ENCODE data around the gene ZBTB20.

ZBTB20 gene

DNA sequence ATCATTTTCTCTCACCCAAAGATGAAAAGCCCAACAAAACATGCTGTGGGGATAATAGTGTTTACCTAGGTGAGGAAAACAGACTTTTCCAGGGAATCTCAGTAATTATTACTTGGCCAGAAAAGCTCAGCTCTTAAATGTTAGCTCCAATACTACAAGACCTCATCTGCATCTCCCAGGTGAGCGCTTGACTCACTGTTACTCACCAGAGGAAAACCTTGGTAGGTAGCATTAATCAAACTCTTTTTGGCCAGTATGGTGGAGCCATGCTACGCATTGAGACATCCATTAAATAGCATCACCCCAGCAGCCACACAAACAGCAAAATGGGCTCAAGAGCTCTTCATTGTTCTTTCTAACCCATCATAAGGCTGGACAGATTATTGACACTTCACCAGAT is 754.3 kb downstream of the ZBTB20 start:
- DNase-seq = no peak

DNA sequence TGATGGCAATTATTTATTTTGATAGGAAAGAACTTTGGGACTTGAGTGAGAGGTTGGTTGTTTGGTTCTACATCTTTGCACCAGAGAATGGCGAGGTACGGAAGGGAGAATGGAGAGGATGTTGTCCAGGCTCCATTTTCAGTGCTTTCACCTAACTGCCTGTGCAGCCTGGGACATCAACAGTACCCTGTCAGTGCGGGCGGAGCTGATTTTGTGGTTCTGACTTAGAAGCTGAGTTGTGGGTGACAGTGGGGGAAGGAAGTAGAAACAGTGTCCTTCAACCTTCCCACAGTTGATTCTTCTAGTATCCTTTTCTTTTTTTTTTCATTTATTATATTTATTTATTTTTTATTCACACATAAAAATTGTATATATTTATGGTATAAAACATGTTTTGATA is 757.9 kb downstream of the ZBTB20 start:
- DNase-seq = no peak

DNA sequence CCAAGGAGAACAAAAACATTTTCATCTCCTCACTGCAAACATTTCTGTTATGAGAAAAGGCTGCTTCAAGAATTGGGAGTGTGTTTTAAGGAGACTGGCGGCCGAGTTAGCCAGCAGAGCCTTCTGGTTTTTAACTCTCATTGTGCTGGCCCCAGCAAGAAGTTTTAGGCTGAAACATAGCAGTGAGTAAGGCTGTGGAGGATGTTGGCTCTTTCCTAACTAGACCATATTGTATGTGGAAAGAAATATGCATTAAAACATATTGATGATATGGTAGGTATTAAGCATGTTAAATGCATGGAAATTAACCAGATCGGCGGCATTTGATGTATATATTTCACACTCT is 762.6 kb downstream of the ZBTB20 start:
- no peak for DNase-seq

GRCh38 chr3:114383875-114384557 is 763.1 kb downstream of the ZBTB20 start:
- peak; percentile 39 to 83 for DNase-seq

GRCh38 chr3:114380233-114380651 is 766.8 kb downstream of the ZBTB20 start:
- DNase-seq = no peak

- no peak for DNase-seq
Observed at GRCh38 chr3:114379266-114379665, 767.8 kb downstream of the ZBTB20 start.

- no peak for DNase-seq
Observed at GRCh38 chr3:114378760-114379159, 768.3 kb downstream of the ZBTB20 start.

DNA sequence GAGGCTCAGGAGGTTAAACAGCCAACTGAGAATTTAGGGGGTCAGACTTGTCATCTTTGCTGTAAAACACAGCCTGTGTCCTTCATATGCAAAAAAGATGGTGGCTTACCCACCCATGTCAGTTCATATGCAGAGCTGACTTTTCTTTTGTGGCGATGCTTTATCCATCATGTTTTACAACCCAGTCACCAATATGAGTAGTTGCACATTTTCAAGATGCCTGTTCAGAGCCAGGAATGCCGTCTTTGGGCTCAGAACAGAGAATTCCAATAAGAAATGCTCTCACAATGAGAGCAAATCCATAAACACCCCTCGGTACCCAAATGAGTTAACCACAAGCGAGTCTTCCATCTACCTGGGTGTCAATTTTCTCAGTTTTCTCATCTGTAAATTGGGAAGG is 769.7 kb downstream of the ZBTB20 start:
- no peak for DNase-seq

DNA sequence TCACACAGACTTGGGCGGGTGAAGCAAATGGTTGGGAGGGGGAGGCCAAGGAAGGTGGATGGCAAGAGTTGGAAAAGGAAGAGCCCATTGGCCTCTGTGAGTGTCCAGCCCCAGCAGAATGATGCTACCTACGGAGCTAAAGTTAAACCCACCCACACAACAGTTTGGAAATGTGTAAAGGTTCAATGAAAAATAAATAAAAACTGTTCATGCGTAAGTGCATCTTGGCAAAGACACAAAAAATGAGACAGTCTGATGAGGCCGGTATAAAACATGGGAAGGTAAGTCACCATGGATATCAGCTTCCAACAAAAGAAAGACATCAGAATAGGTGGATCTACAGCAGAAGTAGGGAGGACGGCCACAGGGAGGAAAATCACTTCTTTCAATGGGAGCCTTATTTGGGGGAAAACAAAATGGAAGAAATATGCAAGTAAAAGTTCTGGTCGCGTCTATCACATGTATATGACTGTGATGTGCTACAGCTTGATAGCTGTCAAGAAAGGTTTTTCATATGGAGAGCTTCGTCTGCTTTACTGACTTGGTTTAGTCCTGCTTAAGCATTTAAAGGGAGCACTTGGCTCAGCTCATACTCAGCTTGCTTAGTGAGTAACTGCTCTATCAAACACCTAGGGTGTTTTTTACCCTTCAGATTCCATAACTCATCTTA is 770.4 kb downstream of the ZBTB20 start:
- DNase-seq = no peak

GRCh38 chr3:114375608-114376421 is 771.3 kb downstream of the ZBTB20 start:
- no peak for DNase-seq

DNA sequence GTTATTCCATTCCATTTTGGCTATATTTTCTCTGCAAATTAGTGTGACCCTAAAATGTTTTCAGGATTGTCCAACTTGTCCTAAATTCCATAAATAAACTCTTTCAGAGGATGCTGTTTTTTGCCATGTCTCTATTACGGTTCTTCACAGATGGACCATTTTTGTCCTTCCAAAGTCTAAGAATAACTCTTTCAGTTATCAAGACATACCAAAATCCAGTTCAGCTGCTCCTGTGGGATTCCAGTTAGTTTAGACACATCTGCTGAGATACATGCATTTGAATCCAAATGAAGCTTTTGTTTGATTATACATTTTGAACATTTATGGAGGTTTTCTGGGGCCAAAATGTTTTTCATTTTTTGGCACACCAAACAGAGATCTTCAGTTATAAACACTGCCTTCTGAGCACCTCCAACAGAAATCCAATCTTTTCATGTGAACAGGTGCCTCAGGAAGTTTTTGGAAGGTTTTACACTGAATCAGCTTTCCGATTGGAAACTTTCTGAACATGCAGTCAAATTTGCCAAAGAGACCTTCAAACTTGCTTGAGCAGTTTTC is 772.6 kb downstream of the ZBTB20 start:
- no peak for DNase-seq

GRCh38 chr3:114370537-114371174 is 776.4 kb downstream of the ZBTB20 start:
- DNase-seq = no peak

- DNase-seq = no peak
Observed at GRCh38 chr3:114365909-114366308, 781.2 kb downstream of the ZBTB20 start.

DNA sequence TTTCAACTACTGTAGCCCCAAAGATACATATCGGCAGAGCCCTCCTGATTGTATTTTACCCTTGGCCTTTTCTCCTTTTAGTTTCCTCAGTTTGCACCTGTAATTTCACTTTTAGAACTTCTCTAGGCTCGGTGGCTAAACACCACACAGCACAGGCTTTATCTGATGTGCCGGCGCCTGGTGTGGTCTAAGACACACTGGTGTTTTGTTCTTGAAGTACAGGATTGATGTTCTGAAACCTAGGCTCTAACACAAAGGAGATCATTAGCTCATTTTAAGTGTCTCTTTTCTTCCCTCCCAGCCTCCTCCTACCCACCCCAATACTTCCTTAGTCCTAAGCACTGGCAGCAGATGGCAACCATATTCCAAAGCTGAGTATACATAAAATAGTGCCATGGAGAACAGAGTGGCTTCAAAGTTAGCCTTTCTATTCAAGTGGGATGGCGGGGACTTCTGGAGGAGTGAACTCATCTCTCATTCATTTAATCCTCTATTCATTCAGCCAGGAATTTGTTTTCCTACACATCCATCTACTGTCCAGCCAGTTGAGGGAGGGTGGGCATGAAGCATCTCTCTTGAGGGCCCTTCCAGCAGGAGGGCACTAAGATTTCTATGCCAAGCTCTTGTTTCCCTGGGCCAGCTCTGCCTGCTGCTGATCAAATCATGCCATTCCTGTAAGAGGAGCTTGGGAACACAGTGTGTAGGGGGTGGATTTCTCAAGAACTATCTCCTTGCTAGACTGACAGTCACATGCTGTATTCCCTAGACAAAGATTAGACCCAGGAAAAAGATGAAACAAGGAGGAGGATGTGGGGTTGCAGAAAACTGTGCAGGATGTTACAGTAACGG is 782.1 kb downstream of the ZBTB20 start:
- no peak for DNase-seq

DNA sequence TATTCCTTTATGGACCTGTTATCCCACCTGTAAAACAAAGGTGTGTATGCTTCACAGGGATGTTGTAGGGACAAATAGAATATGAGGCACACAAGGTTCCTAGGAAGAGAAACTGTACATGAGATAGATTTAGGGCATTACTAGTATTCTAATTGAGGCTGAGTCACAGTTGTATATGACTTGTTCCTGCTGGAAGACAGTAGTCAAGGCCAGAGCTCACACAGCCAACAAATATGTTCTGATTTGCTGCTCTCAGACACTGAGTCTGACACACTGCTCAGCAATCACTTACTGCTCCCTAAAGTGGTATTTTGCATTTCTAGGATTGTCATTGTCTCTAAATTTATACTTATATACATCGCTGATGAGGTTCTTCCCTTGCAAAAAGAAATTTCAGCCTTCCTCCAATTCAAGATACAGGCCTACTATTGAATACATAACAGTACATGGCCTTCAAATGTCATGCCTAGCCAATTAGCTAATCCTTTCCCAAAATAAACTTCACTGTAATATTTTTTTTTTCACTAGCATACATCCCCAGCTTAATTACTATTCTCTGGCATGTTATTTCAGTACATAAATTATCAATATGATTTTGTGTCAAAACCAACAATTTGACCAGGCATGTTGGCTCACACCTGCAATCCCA is 783.4 kb downstream of the ZBTB20 start:
- DNase-seq = no peak

DNA sequence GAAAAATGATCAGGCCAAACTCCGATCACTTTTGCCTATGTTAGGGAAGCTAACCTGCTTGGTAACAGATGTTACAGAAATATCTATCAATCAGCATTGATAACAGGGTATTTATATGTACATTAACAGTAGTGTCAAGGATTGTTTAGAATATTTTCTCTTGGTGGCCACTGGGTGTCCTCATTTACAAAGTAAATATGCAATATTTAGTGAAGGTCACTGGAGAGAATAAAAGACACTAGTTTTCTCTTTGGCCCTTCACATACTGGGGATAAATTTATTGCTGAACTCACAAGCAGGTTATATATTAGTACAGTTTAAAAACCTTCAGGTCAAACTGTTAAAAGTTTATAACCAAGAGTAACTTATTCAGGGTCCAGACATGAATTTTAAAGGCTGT is 784.3 kb downstream of the ZBTB20 start:
- DNase-seq = peak; percentile 5 to 8

GRCh38 chr3:114361391-114361790 is 785.7 kb downstream of the ZBTB20 start:
- DNase-seq = no peak

- DNase-seq = no peak
Observed at GRCh38 chr3:114356525-114356924, 790.6 kb downstream of the ZBTB20 start.

DNA sequence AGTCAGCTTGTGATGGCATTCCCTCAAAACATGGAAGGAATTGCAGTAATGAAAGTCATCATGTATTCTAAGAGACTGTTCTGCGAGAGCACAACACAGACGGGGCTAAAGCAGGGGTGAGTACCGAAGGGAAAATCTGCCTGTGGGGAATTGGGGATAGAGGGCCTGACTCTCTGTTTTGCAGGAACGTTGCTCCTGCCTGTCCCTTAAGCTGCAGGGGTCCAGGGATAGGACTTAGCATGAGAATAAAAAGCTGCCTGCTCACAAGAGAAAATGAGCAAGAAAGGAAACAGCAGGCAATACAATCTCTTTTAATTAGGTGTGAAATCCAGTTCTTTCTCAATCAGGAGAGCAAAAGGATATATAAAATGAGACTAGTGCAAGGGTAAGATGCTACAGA is 791.0 kb downstream of the ZBTB20 start:
- DNase-seq = no peak

DNA sequence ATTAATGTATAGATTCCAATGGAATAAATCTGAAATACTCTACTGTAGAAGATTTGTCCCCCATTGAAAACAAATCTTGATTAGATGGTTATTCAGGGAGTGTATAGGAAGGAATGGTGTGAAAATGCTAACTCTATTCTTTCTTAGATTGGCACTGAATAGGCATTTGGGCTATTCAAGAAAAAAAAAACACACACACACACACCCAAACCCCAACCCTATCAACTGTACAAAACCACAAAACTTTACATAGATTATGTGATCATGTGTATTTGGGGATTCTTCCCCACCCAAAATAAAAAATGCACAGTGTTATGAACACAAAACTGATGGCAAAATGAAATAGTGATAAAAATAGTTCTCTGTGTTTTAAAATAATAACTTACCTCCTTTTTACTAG is 791.4 kb downstream of the ZBTB20 start:
- no peak for DNase-seq

GRCh38 chr3:114351822-114352145 is 795.3 kb downstream of the ZBTB20 start:
- no peak for DNase-seq
